GM23338 (cell line): ENCODE results near the gene C1RL.

Source experiments
- CREB1 ChIP-seq: fragments of 250-450 bp; sonication (Bioruptor Pico); IDR thresholded peaks from 2 replicates; pipeline ENCODE4 v1.5.0; 2020; ENCODE audit warnings: low read depth, mild to moderate bottlenecking, moderate library complexity
- EZH2 ChIP-seq: fragments of 200-600 bp; sonication (generic); IDR thresholded peaks from one replicate; pipeline ENCODE4 v1.8.0; 2017; ENCODE audit warnings: antibody characterized with exemption, mild to moderate bottlenecking, low read depth; ENCODE audit not compliant: unreplicated experiment
- POLR2AphosphoS5 ChIP-seq: IDR thresholded peaks from 2 replicates; pipeline ENCODE4 v1.6.1; 2016; ENCODE audit warnings: antibody characterized with exemption, low read depth
- TF ChIP-seq, protein P1 (sequence below), 2 experiments: fragments of 200-600 bp in 1 of 2; sonication (generic) in 1 of 2; conservative IDR thresholded peaks; 2 replicates each; pipeline versions ENCODE4 v1.5.1 to v1.6.1; 2016 to 2017; ENCODE audit warnings: antibody characterized with exemption in 2 of 2, low read depth in 2 of 2, mild to moderate bottlenecking in 2 of 2, moderate library complexity in 1 of 2
- TF ChIP-seq, protein P2 (sequence below): IDR thresholded peaks from 2 replicates; pipeline ENCODE4 v1.6.1; 2016; ENCODE audit warnings: antibody characterized with exemption
- TF ChIP-seq, protein P3 (sequence below): IDR thresholded peaks from one replicate; pipeline ENCODE4 v1.6.1; 2018; ENCODE audit warnings: antibody characterized with exemption; ENCODE audit not compliant: unreplicated experiment

DNA sequence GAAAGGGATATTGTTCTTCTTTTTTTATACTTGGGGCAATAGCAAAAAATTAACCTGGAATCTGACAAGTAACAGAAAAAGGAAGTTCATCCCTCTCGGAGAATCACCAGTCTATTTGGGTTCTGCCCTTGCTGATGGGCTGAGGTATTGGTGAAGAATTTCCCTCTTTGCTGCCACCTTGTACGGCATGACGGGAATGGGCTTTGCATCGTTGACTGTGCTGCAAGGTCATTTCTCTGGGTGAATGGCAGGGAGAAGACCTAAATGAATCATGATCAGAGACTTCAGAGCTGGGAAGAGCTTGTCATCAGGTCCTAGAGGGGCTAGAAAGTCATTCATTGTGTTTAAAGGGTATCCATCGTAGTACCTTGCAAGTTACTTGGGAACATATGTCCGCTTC is 36.5 kb downstream of the C1RL start:
- TF ChIP-seq, protein P1, sequence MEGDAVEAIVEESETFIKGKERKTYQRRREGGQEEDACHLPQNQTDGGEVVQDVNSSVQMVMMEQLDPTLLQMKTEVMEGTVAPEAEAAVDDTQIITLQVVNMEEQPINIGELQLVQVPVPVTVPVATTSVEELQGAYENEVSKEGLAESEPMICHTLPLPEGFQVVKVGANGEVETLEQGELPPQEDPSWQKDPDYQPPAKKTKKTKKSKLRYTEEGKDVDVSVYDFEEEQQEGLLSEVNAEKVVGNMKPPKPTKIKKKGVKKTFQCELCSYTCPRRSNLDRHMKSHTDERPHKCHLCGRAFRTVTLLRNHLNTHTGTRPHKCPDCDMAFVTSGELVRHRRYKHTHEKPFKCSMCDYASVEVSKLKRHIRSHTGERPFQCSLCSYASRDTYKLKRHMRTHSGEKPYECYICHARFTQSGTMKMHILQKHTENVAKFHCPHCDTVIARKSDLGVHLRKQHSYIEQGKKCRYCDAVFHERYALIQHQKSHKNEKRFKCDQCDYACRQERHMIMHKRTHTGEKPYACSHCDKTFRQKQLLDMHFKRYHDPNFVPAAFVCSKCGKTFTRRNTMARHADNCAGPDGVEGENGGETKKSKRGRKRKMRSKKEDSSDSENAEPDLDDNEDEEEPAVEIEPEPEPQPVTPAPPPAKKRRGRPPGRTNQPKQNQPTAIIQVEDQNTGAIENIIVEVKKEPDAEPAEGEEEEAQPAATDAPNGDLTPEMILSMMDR (conservative IDR thresholded peaks at IDR 0.05; ENCODE audit: low read depth in 2 of 2), result no peak
- no peak for TF ChIP-seq POLR2AphosphoS5
- TF ChIP-seq CREB1 (CRISPR knock-in tag), result no peak
- TF ChIP-seq, protein P2, sequence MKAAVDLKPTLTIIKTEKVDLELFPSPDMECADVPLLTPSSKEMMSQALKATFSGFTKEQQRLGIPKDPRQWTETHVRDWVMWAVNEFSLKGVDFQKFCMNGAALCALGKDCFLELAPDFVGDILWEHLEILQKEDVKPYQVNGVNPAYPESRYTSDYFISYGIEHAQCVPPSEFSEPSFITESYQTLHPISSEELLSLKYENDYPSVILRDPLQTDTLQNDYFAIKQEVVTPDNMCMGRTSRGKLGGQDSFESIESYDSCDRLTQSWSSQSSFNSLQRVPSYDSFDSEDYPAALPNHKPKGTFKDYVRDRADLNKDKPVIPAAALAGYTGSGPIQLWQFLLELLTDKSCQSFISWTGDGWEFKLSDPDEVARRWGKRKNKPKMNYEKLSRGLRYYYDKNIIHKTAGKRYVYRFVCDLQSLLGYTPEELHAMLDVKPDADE, result no peak
- no peak for TF ChIP-seq EZH2
- TF ChIP-seq, protein P3, sequence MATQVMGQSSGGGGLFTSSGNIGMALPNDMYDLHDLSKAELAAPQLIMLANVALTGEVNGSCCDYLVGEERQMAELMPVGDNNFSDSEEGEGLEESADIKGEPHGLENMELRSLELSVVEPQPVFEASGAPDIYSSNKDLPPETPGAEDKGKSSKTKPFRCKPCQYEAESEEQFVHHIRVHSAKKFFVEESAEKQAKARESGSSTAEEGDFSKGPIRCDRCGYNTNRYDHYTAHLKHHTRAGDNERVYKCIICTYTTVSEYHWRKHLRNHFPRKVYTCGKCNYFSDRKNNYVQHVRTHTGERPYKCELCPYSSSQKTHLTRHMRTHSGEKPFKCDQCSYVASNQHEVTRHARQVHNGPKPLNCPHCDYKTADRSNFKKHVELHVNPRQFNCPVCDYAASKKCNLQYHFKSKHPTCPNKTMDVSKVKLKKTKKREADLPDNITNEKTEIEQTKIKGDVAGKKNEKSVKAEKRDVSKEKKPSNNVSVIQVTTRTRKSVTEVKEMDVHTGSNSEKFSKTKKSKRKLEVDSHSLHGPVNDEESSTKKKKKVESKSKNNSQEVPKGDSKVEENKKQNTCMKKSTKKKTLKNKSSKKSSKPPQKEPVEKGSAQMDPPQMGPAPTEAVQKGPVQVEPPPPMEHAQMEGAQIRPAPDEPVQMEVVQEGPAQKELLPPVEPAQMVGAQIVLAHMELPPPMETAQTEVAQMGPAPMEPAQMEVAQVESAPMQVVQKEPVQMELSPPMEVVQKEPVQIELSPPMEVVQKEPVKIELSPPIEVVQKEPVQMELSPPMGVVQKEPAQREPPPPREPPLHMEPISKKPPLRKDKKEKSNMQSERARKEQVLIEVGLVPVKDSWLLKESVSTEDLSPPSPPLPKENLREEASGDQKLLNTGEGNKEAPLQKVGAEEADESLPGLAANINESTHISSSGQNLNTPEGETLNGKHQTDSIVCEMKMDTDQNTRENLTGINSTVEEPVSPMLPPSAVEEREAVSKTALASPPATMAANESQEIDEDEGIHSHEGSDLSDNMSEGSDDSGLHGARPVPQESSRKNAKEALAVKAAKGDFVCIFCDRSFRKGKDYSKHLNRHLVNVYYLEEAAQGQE, result no peak
